Effector memory CD4-positive, alpha-beta T cell (primary cell): ENCODE results near the gene THSD7A.
"Not testable (repeated sequence)": the region's sequence is repeated elsewhere in the genome, so short reads cannot be mapped to it uniquely, and the experiment has no call there.

Experiments
- DNase-seq, 3 donors: peaks; one replicate each; pipeline ENCODE4 v3.0.0-alpha.2; 2020
- H3K27ac ChIP-seq: 2 replicates; pipeline ENCODE4 v1.7.0; 2013; ENCODE audit warnings: mild to moderate bottlenecking, low read length, moderate library complexity; ENCODE audit not compliant: insufficient read depth, poor library complexity, severe bottlenecking
- H3K27me3 ChIP-seq: replicated peaks from 2 replicates; pipeline ENCODE4 v1.7.0; 2013; ENCODE audit warnings: mild to moderate bottlenecking, low read length; ENCODE audit not compliant: insufficient read depth, control insufficient read depth, poor library complexity, severe bottlenecking
- H3K36me3 ChIP-seq: 2 replicates; pipeline ENCODE4 v1.7.0; 2013; ENCODE audit warnings: mild to moderate bottlenecking, low read length, moderate library complexity; ENCODE audit not compliant: control insufficient read depth, insufficient read depth
- H3K4me1 ChIP-seq: 2 replicates; pipeline ENCODE4 v1.7.0; 2013; ENCODE audit warnings: low read length, mild to moderate bottlenecking; ENCODE audit not compliant: control insufficient read depth, insufficient read depth, poor library complexity, severe bottlenecking
- H3K4me3 ChIP-seq: 2 replicates; pipeline ENCODE4 v1.7.0; 2013; ENCODE audit warnings: low read length, low read depth, mild to moderate bottlenecking; ENCODE audit not compliant: insufficient read depth, poor library complexity, severe bottlenecking
- H3K9me3 ChIP-seq: 2 replicates; pipeline ENCODE4 v1.7.0; 2013; ENCODE audit warnings: mild to moderate bottlenecking, low read length, moderate library complexity; ENCODE audit not compliant: control insufficient read depth

Gene THSD7A

DNA sequence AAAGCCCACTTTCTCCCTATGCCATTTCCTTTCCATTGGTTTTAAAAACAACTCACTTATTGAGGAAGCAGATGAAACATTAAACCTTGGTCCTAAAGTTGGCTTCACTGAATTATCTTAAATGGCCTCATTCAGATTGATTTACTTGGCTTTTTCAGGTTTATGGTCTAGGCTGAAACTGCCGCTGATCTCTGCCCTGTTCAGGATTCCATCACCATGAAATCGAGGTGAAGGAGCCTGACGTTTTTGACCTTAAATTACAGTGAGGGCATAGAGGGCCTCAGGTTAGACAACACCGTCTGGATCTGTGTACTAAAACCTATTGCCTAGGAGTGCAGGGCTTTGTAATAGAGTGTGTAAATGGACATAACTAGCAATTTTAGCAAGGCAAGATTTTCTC is 383.7 kb downstream of the THSD7A start:
- no peaks in the 10 kb centered on the region for H3K9me3 ChIP-seq
- DNase-seq: no peak
- H3K4me1 ChIP-seq: no peaks in the 10 kb centered on the region
- H3K36me3 ChIP-seq: no peaks in the 10 kb centered on the region
- H3K27ac ChIP-seq: no peak overlapping the region
- no peak overlapping the region for H3K4me3 ChIP-seq
- no peaks in the 10 kb centered on the region for H3K27me3 ChIP-seq

- Histone ChIP-seq H3K9me3 (no peaks in the 10 kb centered on the region), H3K27ac (no peak overlapping the region), H3K27me3 (no peaks in the 10 kb centered on the region), H3K4me3 (no peak overlapping the region), H3K4me1 (no peaks in the 10 kb centered on the region), H3K36me3 (no peaks in the 10 kb centered on the region)
- DNase-seq: no peak
Measured at GRCh38 chr7:11447106-11447505, 384.9 kb downstream of the THSD7A start.

DNA sequence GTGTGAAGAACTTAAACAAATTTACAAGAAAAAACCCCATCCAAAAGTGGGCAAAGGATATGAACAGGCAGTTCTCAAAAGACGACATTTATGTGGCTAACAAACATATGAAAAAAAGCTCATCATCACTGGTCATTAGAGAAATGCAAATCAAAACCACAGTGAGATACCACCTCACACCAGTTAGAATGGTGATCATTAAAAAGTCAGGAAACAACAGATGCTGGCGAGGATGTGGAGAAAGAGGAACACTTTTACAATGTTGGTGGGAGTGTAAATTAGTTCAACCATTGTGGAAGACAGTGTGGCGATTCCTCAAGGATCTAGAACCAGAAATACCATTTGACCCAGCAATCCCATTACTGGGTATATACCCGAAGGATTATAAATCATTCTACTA is 388.1 kb downstream of the THSD7A start:
- H3K27me3 ChIP-seq, H3K27ac ChIP-seq, H3K9me3 ChIP-seq, H3K36me3 ChIP-seq, DNase-seq, H3K4me3 ChIP-seq, H3K4me1 ChIP-seq: not testable (repeated sequence)

DNA sequence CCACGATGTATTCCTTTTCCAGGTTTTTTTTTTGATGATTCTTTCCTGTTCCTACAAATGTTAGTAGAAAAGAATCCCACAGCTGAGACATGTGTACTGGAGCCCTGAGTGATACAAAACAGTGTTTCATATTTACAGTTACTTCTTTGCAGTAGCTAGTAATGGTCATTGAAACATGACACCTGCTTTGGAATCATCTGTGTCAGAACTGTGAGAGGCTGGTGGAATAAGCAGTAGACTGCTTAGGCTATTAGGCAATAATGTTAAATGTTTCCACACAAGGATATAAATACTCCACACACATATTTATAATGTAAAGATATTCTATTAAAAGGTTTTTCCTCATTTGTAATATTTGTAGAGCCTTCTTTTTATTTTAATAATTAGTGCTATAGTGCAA is 394.0 kb downstream of the THSD7A start:
- H3K4me1 ChIP-seq: no peaks in the 10 kb centered on the region
- H3K9me3 ChIP-seq: no peaks in the 10 kb centered on the region
- no peaks in the 10 kb centered on the region for H3K27me3 ChIP-seq
- no peaks in the 10 kb centered on the region for H3K36me3 ChIP-seq
- no peak overlapping the region for H3K4me3 ChIP-seq
- H3K27ac ChIP-seq: no peak overlapping the region
- no peak for DNase-seq

DNA sequence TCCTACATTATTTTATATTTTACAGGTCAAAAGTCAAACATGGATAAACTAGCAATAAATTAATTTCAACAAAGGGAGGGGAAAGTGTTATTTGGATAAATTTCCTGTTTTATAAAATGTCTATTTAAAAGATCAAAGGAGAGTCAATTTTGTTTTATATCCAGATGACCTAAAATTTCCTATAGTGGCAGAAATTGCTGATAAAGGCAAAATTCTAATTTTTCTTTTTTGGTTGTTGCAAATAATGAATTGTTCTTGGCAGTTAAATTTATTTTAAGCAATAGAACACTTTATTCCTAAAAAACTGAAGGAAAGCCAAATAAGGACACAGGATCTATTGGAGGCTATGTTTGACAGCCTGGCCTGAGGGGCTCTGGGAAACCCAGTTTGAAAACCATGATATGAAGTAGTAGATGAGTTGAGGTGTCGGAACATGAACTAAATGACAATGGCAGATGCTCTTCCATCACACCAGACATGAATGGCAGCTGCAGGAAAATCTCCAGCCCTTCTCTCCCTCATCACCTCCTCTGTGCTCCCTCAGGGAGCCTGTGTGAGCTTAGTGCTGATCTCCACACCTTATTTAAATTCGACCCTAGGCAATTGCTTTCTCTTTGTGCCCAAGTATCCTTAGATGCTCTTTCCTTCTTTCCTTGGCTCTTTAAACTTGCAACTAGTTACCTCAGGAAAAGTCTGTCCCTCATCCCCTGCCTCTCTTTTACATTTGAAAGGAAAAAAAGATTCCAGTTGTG is 395.0 kb downstream of the THSD7A start:
- Histone ChIP-seq H3K36me3 (no peaks in the 10 kb centered on the region), H3K9me3 (no peaks in the 10 kb centered on the region), H3K27ac (no peak overlapping the region), H3K27me3 (no peaks in the 10 kb centered on the region), H3K4me1 (no peaks in the 10 kb centered on the region), H3K4me3 (no peak overlapping the region)
- DNase-seq: no peak

GRCh38 chr7:11436316-11436715 is 395.7 kb downstream of the THSD7A start:
- Histone ChIP-seq H3K4me1 (no peaks in the 10 kb centered on the region), H3K27ac (no peak overlapping the region), H3K36me3 (no peaks in the 10 kb centered on the region), H3K27me3 (no peaks in the 10 kb centered on the region), H3K9me3 (no peaks in the 10 kb centered on the region), H3K4me3 (no peak overlapping the region)
- DNase-seq: no peak

DNA sequence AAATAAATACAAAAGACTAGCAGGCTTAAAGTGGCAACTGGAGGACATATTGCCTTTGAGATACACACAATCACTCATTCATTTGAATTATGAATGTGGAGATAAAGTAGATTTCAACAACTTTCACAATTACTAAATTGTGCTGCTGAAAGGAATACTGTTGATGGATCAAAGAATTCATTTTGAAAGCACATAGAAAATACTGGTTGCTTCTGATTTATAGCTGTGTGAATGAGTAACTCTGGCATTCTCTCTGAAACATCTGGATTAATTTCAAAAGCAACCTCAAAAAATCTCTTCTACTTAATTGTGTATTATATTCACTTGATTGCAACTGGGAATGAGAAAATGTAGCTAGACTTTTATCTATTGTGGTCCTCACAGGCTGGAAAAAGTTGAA is 397.6 kb downstream of the THSD7A start:
- H3K4me3 ChIP-seq: no peak overlapping the region
- H3K27me3 ChIP-seq: no peaks in the 10 kb centered on the region
- no peaks in the 10 kb centered on the region for H3K4me1 ChIP-seq
- H3K36me3 ChIP-seq: no peaks in the 10 kb centered on the region
- no peaks in the 10 kb centered on the region for H3K9me3 ChIP-seq
- DNase-seq: no peak
- no peak overlapping the region for H3K27ac ChIP-seq

DNA sequence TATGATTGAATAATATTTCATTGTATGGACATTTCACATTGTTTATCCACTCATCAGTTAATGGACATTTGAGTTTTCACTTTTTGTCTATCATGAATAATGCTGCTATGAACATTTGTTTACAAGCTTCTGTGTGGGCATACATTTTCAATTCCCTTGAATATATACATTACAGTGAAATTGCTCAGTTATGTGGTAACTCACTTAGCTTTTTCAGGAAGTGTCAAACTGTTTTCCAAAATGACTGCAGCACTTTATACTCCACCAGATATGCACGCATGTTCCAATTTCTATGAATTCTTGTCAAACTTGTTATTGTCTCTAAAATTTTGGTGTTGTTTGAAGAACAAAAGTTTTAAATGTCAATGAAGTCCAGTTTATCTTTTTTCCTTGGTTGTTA is 401.2 kb downstream of the THSD7A start:
- no peak for DNase-seq
- Histone ChIP-seq H3K4me1 (no peaks in the 10 kb centered on the region), H3K36me3 (no peaks in the 10 kb centered on the region), H3K9me3 (no peaks in the 10 kb centered on the region), H3K4me3 (no peak overlapping the region), H3K27ac (no peak overlapping the region), H3K27me3 (no peaks in the 10 kb centered on the region)

DNA sequence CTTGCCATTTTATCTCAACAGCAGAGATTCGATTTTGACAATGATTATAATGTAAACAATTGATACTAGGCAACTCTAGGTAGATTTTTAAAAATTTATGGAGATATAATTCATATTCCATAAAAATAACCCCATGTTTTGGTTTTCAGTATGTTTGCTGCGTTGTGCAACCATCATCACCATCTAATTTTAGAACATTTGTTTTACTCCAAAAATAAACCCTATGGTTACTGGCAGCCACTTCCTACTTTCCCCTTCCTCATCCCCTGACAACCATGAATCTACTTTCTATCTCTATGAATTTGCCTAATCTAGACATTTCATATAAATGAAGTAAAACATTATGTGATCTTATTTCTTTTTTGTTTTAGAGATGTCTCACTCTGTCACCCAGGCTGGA is 401.9 kb downstream of the THSD7A start:
- no peaks in the 10 kb centered on the region for H3K27me3 ChIP-seq
- no peak for DNase-seq

DNA sequence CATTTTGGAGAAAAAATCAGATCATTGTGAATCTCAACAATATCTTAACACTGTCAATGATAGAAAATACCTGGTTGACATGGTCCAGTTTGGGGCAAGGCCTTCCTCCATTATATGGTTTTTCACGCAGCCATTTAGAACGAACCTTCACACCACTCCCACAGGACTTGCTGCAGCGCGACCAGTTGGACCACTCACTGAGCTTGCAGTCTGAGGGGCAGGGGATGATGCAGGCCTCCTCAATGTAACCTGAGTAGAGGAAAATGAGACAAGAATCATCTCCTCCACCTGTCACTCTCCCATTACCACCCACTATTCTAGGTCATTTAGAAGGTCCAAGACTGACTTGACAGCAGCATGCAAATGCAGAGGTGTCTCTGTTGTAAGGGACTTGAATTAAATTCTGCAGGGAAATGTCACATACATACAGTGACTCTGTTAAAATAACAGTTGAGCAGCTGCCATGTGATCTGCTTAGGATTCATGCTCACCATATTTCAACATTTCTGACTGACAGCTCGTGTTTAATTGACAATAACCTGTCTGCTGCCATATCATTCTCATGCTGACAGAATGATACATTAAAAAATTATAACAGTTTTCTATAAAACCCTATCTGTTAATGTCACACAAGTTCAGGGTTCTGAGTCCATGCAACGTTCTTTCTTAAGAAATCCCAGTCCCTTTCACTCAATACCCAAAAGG is 403.0 kb downstream of the THSD7A start:
- H3K36me3 ChIP-seq: no peaks in the 10 kb centered on the region
- no peak overlapping the region for H3K27ac ChIP-seq
- no peaks in the 10 kb centered on the region for H3K4me1 ChIP-seq
- H3K4me3 ChIP-seq: no peak overlapping the region
- no peaks in the 10 kb centered on the region for H3K27me3 ChIP-seq
- no peaks in the 10 kb centered on the region for H3K9me3 ChIP-seq
- no peak for DNase-seq

More for the DNA sequence above, 401.9 kb downstream of the THSD7A start:
- Histone ChIP-seq H3K4me1 (no peaks in the 10 kb centered on the region), H3K4me3 (no peak overlapping the region), H3K36me3 (no peaks in the 10 kb centered on the region), H3K9me3 (no peaks in the 10 kb centered on the region), H3K27ac (no peak overlapping the region)
